Measurements from ENCODE around the gene UHRF1.
"Not testable (repeated sequence)": the region's sequence is repeated elsewhere in the genome, so short reads cannot be mapped to it uniquely, and the experiment has no call there.

UHRF1 gene

DNA sequence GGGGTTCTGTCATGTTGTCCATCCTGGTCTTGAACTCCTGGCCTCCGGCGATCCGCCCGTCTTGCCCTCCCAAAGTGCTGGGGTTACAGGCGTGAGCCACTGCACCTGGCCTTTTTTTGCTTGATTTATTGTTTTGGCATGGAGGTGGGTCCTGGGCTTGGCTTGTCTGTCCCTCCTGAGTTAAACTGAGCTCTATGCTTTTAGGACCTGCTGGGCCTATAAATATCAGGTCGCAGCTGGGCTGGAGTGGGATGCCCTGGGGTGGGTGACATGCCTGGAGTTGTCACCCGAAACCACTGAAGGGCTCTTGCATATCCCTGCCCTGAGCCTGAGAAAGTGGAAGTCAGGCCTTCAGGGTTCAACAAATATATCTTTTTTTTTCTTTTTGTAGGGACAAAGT lies 12.2 kb upstream of the UHRF1 start:
- in situ Hi-C loops (cut with MboI; ENCODE audit: low sequenced_read_pairs) = no loop called here

DNA sequence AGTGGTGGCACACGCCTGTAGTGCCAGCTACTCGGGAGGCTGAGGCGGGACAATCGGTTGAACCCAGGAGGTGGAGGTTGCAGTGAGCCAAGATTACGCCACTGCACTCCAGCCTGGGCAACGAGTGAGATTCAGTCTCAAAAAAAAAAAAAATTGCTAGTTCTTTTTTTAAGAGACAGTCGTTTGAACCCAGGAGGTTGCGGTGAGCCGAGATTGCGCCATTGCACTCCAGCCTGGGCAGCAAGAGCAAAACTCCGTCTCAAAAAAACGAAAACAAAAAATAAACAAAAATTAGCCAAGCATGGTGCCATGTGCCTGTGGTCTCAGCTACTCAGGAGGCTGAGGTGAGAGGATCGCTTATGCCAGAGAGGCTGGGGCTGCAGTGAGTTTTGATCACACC lies 8.4 kb upstream of the UHRF1 start:
- in situ Hi-C loops (cut with MboI; ENCODE audit: low sequenced_read_pairs) = not testable (repeated sequence)

DNA sequence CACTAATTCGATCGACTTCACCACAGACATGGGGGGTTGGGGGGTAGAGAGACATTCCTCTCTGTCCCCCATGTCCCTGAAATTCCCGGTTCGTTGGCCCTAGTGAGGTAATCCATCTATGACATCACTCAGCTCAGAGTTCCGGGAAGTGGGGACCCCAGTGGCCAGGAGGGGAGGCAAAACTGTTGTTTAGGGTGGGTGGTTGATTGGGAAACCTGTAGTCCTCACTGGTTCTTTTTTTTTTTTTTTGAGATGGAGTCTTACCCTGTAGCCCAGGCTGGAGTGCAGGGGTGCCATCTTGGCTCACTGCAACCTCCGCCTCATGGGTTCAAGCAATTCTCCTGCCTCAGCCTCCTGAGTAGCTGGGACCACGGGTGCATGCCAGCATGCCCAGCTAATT lies 6.5 kb upstream of the UHRF1 start, which contains the start of gene ARRDC5:
Gene ARRDC5 (minus strand): TSS at position 101 of the 400 bp plus-strand sequence. CDS start 71 bp downstream, at position 30.
- in situ Hi-C loops (cut with MboI; ENCODE audit: low sequenced_read_pairs) = no loop called here

DNA sequence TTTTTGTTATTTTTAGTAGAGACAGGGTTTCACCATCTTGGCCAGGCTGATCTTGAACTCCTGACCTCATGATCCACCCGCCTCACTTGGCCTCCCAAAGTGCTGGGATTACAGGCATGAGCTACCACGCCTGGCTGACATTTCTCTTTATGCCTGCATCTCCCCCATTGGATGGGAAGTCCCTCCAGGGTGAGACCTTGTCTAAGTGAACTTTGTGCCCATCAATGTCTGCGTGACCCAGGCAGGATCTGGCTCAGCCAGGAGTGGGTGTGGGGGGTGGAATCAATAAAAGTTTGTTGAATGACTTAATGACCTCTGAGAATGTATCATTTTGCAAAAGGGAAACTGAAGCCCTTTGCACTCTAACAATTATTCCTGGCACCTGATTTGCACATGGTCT lies 4.8 kb upstream of the UHRF1 start:
- in situ Hi-C loops (cut with MboI; ENCODE audit: low sequenced_read_pairs) = no loop called here

DNA sequence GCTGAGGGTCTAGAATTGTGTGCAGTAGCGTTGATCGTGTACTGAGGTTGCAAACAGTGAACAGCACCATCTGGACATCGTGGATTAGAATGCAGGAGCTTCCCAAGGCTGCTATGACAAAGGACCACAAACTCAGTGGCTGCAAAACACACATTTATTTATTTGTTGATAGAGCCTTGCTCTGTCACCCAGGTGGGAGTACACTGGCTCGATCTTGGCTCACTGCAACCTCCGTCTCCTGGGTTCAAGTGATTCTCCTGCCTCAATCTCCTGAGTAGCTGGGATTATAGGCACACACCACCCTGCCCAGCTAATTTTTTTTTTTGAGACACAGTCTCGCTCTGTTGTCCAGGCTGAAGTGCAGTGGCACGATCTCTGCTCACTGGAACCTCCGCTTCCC lies 2.3 kb upstream of the UHRF1 start:
- in situ Hi-C loops (cut with MboI; ENCODE audit: low sequenced_read_pairs) = no loop called here

DNA sequence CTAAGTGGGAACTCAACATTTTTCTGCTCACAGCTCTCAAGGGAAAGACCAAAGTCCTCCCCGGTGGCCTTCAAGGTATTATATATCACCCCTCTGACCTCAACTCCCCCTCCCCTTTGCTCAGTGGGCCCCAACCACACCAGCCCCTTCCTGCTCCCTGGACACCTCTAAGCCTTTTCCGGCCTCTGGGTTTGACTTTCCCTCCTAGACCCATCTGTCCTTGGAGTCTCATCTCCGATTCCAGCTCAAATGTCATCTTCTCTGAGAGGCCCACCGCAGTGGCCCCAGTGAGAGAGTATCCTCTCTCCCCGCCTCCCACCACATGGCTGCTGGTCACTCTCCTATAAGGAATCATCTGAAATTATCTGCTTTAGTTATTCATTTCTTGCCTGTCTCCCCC lies 941 bp upstream of the UHRF1 start:
- in situ Hi-C loops (cut with MboI; ENCODE audit: low sequenced_read_pairs) = no loop called here

DNA sequence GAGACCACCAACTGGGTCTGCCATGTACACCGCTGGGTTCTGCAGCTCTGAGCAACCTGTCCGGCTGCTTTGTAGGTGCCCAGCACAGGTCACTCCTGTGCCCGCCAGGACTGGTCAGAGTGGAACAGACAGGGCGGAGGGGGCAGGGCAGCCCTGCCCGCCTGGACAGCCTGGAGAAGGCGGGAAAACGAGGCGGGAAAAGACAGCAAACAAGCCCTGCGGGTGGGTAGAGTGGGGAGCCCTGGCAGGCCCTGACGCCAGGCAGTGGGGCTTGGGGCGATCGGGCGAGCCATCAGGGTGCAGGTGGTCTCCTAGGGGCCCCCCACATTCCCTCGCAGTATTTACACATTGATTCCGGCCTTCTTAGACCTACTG lies 533 bp upstream of the UHRF1 start:
- in situ Hi-C loops (cut with MboI; ENCODE audit: low sequenced_read_pairs) = no loop called here

DNA sequence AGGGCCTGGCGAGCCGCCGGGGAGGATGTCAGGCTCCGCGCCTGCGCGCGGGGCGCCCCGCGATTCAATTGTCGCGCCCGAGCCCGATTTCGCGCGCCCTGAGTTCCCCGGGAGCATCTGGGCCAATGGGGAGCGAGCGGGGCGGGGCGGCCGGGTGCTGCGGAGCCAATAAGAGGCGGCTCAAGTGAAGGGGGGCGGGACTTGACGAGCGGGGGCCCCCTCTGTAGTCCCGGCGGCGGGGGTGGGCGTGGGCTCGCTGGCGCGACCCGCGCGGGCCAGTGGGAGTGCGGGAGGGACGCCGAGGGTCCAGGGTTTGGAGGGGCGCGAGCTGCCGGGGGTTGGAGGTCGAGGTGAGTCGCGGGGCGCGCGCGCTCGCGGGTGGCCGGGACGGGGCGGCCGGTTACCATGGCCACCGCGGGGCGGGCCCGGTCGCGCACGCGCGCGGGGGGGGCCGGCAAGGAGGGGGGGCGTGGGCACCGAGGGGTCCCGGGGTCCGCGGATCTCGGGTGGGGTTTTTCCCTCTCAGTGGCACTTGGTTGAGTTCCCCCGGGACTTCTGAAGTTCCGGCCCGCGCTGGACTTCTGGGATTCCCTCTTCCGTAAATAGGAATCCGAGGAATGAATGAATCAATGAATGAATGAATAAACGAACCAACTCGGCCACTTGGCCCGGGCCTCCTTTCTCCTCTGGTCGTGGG lies 744 bp downstream of the UHRF1 start:
- in situ Hi-C loops (cut with MboI; ENCODE audit: low sequenced_read_pairs) = no loop called here

DNA sequence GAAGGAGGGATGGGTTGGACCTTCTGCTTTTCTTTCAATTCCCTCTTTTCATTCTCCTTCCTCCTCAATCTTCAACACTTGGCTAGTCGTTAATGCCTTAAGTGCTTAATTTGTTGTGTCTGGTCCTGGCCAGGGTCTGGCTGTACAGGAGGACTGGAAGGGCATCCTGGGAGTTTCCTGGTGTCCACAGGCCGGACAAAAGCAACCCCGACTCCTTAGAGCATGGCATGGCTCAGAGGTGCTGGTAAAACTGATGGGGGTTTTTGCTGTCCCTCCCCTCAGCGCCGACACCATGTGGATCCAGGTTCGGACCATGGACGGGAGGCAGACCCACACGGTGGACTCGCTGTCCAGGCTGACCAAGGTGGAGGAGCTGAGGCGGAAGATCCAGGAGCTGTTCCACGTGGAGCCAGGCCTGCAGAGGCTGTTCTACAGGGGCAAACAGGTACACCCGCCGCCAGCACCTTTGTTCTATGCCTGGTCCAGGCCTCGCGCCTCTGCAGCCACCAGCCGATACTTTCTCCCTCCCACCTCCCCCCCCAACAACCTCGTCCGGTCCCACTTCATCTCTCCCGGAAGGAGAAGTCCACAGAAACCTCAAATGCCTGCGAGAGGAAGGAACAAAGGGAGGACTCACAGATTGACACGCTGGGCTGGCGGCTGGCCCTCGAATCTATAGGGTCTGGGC lies 1.4 kb downstream of the UHRF1 start:
- in situ Hi-C loops (cut with MboI; ENCODE audit: low sequenced_read_pairs) = no loop called here

DNA sequence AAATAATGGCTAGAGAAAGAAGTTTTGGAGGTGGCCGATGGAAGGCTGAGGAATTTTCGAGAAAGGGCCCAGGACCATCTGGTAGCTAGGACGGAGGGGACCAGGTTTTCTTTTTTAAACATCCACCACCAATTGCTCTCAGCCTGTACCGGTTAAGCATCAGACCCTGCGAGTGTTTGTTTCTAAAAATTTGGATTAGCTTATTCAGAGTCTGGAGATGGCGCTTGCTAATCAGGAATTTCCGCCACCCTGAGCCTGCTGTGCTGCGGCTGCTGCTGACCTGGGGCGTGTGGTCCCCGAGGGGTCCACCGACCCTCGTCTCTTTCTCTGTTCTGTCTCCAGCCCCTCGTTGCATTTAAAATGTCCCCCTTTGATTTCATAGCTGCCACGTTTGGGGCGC lies 2.0 kb downstream of the UHRF1 start:
- in situ Hi-C loops (cut with MboI; ENCODE audit: low sequenced_read_pairs) = no loop called here

DNA sequence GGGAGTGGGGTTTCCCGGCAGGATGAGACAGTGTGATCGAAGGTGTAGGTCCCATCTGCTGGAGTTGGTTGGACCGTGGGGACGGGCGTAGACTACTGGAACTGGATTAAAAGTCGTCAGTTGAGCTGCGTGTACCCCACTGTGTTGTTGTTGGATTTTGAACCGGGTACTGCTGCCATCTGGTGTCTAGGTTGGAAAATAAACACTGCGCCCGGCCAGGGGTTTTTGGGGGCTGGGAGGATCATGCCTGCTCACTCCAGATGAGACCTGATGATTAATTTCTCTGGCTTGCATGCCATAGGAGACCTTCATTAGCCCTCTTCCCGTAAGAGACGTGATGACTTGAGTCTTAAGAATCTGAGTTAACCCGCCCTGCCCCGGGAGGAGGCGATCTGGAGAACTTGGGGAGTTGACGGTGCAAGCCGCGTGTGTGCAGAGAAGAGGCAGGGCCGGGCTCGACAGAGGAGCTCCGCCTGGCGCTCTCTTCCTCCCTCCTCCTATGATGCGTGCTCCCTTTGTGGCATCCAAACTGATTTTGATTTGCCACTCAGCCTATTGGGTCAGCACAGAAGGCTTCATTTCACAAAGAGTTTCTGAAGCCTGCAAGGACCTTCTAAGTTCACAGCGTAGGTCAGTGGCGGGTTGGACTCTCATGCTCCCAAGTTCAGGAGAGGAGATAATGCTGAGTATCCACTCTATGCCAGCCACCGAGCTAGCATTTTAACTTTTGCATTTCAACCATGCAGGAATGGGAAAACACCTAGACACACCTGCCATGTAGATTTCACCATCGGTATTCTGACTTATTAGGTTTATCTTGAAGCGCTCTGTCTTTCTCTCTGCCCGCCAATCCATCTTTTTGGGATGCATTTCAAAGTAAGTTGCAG lies 2.7 kb downstream of the UHRF1 start:
- in situ Hi-C loops (cut with MboI; ENCODE audit: low sequenced_read_pairs) = no loop called here

DNA sequence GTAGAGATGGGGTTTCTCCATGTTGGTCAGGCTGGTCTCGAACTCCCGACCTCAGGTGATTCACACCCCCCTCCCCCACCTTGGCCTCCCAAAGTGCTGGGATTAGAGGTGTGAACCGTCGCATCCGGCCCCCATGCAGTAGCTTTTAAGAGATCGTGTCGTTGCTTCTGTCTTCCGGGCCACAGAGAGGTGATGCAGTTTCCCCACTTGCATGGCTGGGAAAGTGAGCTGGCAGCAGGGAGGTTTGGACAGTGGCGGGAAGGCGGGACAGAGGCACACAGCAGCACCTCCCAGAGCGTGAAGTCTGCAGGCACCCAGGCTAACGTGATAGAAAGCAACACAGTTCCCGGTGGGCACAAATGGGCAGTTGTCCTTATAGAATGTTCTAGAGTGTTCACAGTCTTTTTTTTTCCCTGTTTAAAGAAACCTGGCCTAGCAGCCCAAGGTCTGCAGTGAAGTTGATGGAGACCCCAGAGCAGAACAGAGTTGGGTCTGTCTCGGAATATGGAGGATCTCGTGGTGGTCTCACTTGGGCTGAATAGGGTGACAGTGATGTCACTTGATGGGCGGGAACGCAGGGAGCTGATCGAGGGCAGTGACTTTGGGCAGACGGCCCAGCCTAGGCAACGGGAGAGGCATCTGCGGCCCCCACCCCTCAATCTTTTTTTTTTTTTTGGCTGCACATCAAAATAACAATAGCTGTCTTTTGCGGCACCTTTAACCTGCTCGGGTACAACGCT lies 4.9 kb downstream of the UHRF1 start:
- in situ Hi-C loops (cut with MboI; ENCODE audit: low sequenced_read_pairs) = no loop called here

DNA sequence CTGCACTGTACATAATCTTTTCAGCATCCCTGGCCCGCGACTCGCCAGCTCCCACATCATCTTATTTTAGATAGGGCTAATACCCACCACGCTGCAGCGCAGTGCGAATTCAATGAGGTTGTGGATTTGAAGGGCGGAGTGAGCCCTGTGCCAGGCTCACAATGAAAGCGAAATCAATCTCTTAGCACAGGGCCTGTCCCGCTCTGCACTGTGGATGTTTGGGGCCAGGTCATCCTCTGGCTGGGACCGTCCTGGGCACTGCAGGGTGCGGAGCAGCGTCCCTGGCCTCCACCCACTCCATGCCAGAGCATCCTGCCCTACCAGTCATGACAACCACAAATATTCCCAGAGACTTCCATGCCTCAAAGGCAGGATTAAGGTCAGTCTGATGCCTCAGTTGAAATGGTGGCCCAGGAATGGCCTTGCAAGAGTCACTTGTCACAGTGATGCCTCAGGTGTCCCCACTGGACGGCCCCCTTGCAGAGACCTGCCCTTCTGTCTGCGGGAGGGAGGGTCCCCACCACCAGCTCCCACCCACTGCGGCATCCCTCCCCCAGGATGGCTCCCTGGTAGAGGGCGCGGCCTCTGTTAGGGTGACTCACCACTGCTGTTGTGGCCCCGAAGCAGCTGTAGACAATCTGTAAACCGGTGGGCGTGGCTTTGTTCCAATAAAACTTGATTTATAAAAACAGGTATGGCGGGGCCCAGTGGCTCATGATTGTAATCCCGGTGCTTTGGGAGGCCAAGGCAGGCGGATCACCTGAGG lies 5.6 kb downstream of the UHRF1 start:
- in situ Hi-C loops (cut with MboI; ENCODE audit: low sequenced_read_pairs) = no loop called here

DNA sequence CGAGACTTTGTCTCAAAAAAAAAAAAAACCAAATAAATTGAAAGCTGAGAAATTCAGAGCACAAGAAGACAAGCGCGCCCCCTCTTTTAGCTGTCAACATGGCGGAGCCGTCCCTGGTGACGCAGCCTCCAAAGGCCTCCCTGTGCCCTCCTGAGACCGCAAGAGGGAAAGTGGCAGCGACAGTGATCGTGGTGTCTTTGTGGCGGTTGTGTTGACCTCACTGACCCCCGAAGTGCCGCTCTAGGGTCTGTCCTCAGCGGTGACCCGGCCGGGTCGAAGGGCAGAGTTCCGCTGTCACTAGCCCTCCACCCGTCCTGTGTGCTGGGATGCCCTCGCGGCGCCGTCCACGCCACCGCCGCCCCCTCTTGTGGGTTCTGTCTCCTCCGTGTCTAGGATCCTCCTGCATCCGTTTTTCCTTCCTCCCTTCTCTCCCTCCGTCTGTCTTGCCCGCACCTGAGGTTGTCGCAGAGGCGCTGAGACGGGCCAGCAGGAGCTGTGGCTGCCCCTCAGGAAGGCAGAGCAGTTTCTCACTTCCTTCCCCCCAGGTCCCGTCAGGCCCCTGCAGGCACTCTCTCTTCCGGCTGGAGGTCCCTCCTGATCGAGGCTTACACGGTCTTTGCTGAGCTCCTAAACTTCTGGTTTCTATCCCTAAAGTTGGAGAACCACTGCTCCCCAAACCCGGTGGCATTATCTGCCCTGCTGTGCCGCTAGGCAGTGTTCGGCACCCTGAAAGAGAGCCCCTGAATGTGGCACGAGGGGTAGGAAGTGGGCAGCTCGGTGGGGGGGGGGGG lies 7.2 kb downstream of the UHRF1 start:
- in situ Hi-C loops (cut with MboI; ENCODE audit: low sequenced_read_pairs) = no loop called here

DNA sequence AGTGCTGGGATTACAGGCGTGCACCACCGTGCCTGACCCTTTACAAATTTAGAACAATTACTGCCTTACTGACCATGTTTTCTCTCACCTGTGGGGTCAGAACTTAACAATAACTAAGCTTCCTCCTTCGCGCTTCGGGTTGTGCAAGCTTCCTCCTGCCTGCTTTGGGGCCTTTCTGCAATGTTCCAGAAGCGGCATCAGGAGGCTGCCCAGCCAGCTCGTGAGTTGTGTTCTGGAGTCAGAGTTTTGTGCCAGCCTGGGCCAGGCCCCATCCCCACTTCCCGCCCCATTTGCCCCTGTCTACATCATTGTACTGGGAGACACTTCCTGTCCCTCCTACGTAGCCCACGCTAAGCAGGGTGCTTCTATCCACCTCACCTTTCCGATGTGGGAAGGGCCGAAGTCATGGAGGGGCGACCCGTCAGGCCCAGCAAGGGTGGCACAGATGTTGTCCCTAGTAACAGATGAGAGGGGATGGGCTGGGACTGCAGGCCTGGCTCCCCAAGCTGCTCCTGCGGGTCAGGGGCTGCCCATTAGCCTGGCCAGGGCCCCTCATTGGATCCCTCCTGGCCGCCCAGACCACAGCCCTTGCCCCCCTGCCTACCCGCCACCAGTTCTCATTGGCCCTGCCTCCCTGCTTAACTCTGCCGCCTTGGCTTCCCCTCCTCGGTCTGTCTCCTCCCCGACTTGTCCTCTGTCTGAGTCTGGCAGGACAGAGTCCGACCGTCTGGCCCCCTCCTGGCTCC lies 13.4 kb downstream of the UHRF1 start:
- in situ Hi-C loops (cut with MboI; ENCODE audit: low sequenced_read_pairs) = no loop called here

DNA sequence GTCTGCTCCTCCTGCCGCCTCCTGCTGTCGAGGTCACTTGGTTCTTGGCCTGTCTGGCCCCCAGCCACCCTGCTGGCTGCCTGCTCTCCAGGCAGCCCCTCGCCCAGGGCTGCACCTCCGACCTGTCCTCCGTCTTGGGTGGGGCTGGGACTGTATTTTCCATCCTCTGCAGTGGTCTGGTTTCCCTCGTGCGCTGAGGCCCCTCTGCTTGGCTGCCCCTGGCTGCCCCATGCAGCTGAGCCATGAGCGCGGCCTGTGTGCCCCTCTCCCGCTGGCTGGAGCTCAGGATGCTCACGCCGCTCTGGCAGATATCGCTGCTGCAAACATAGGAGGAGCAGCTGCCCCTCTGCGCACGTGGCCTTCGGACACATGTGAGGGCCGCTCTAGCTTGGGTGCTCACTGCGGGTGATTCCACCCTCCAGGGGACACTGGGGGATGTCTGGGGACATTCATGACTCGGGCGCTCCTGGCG lies 14.0 kb downstream of the UHRF1 start:
- in situ Hi-C loops (cut with MboI; ENCODE audit: low sequenced_read_pairs) = no loop called here

DNA sequence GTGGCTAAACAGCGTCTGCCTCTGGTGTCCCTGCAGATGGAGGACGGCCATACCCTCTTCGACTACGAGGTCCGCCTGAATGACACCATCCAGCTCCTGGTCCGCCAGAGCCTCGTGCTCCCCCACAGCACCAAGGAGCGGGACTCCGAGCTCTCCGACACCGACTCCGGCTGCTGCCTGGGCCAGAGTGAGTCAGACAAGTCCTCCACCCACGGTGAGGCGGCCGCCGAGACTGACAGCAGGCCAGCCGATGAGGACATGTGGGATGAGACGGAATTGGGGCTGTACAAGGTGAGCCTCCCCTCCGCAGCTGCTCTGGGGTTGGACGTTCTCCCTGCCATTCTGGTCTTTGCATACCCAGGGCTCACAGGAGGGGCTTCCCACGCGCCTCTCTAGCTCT lies 19.9 kb downstream of the UHRF1 start:
- in situ Hi-C loops (cut with MboI; ENCODE audit: low sequenced_read_pairs) = no loop called here

DNA sequence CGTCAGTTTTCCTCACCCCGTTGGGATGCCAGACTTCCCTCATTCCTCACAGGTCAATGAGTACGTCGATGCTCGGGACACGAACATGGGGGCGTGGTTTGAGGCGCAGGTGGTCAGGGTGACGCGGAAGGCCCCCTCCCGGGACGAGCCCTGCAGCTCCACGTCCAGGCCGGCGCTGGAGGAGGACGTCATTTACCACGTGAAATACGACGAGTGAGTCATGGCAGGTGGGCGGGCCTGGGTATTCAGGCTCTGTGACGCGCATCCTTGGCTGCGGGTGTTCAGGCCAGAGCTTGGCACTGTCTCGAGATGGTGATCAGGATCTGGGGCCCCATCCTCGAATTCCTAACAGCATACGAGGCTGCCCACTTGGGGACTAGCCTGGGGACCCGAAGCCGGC lies 21.4 kb downstream of the UHRF1 start:
- in situ Hi-C loops (cut with MboI; ENCODE audit: low sequenced_read_pairs) = no loop called here

DNA sequence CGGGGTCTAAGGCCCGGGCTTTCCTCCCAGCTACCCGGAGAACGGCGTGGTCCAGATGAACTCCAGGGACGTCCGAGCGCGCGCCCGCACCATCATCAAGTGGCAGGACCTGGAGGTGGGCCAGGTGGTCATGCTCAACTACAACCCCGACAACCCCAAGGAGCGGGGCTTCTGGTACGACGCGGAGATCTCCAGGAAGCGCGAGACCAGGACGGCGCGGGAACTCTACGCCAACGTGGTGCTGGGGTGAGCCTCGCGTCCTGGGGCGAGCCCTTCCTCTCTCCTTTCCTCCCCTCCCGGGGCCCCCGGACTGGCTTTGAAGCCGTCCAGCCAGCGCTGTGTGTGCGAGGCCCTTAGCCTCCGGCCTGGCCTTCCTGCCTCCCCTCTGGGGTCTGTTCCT lies 23.4 kb downstream of the UHRF1 start:
- in situ Hi-C loops (cut with MboI; ENCODE audit: low sequenced_read_pairs) = no loop called here
